ENCODE results near the gene SP1. TPM values are rescaled to one million over a fixed set of nuclear protein-coding genes. Genes with fewer than 3 reads are reported as not detected.
A peak's percentile ranks its signal among the peaks of the same experiment; 100 is the strongest.

SP1 gene
- total RNA-seq, 1 experiment from 2014 or later = 76.8 TPM

DNA sequence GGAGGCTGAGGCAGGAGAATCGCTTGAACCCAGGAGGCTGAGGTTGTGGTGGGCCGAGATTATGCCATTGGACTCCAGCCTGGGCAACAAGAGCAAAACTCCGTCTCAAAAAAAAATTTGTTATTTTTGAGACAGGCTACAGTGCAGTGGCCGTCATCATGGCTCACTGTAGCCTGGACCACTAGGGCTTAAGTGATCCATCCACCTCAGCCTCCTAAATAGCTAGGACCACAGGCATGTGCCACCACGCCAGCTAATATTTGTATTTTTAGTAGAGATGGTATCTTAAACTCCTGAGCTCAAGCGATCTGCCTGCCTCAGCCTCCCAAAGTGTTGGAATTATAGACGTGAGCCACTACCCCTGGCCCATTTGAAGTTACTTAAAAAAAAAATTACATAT, 71.0 kb downstream of the SP1 start:
- Histone ChIP-seq H3K18ac (ENCODE audit: insufficient read length, low read depth, low read length) (no peak overlapping the region), H3K23me2 (ENCODE audit: insufficient read length, low read depth, low read length, poor library complexity, severe bottlenecking) (no peaks in the 10 kb centered on the region), H2BK5ac (ENCODE audit: insufficient read length, low read length) (no peak overlapping the region), H2BK20ac (ENCODE audit: low read depth, low read length, poor library complexity, severe bottlenecking) (no peak overlapping the region), H3K79me1 (ENCODE audit: insufficient read depth, low read depth, low read length, poor library complexity, severe bottlenecking) (peaks cover 3% of the 10 kb centered on the region), H2BK12ac (ENCODE audit: insufficient read length, low read depth, low read length) (no peak overlapping the region), H3K9me3 (ENCODE audit: control insufficient read depth, low read depth, low read length) (no peaks in the 10 kb centered on the region), H3K14ac (ENCODE audit: insufficient read depth, low read length) (no peak overlapping the region), H2BK120ac (ENCODE audit: low read depth, low read length, poor library complexity, severe bottlenecking) (no peak overlapping the region), H2BK15ac (ENCODE audit: low read depth, low read length) (no peak overlapping the region), H2AFZ (ENCODE audit: low read length) (no peak overlapping the region), H3K23ac (ENCODE audit: insufficient read length, low read depth, low read length) (no peak overlapping the region), H4K5ac (ENCODE audit: insufficient read length, low read depth, low read length) (no peak overlapping the region), H3K79me2 (ENCODE audit: insufficient read depth, low read length) (peaks cover 23% of the 10 kb centered on the region), H3K4me1 (ENCODE audit: insufficient read depth, low read length) (no peaks in the 10 kb centered on the region), H3K56ac (ENCODE audit: insufficient read length, low read depth, low read length) (no peak overlapping the region), H3K9ac (ENCODE audit: extremely low read depth, insufficient read length, low read length) (no peak overlapping the region), H4K8ac (replicated peaks; ENCODE audit: insufficient read length, low read depth, low read length) (no peak overlapping the region), H3T11ph (ENCODE audit: low read length) (no peak overlapping the region), H3K4me2 (ENCODE audit: insufficient read depth, insufficient read length, low read length) (no peak overlapping the region), H4K91ac (ENCODE audit: insufficient read length, low read depth, low read length) (no peak overlapping the region), H4K20me1 (ENCODE audit: control insufficient read depth, insufficient read depth, insufficient read length) (no peaks in the 10 kb centered on the region), H3K27ac (ENCODE audit: insufficient read length, low read depth, low read length) (no peak overlapping the region), H3K27me3 (ENCODE audit: insufficient read depth, low read length) (no peaks in the 10 kb centered on the region), H3K4ac (ENCODE audit: low read depth, low read length) (no peak overlapping the region), H2AK5ac (ENCODE audit: insufficient read length, low read length) (no peak overlapping the region)
- 0 out of 7 replicates have a peak overlapping the region, but pooled peaks of 1 of the 3 experiments have one; percentile 5 for H3K27ac Mint-ChIP-seq
- no CpG with 5 or more reads among the region's 7 CpGs for WGBS (ENCODE audit: extremely low coverage, insufficient read length, low lambda C conversion rate)
- no peaks in the 10 kb centered on the region; a peak in 1 of 5 replicates for H3K9me3 Mint-ChIP-seq
- H3K27me3 Mint-ChIP-seq (ENCODE audit: low read depth) = no peaks in the 10 kb centered on the region
- DNase-seq = no peak
- H3K4me1 Mint-ChIP-seq = peaks cover 19 to 30% of the 10 kb centered on the region in 2 experiments
- peaks cover 40 to 53% (median 52%) of the 10 kb centered on the region in 3 experiments for H3K36me3 Mint-ChIP-seq (ENCODE audit: insufficient read depth in 1 of 3, low read depth in 3 of 3)
- peak overlapping the region; percentile 25 to 35; a peak in 2 of 5 replicates for H3K4me3 Mint-ChIP-seq
- TF ChIP-seq CTCF (conservative IDR thresholded peaks at IDR 0.05) = no peak

Measured in H9 (cell line).